Left cardiac atrium (tissue), 2 donors: Measurements from ENCODE around the gene PSMC5. TPM values are rescaled to one million over a fixed set of nuclear protein-coding genes. Genes with fewer than 3 reads are reported as not detected.

Experiments used
- total RNA-seq, 2 donors: library from RNA; stranded (reverse); fragmentation: NEBNext Ultra II Directional; extraction: Animal tissue kit (Norgen Biotek cat#: 25700); gene quantifications; one replicate each; pipeline ENCODE4 v1.2.1, GENCODE V29; 2021
- donor health status: DM: no; HTN: yes; CAD: no; lungs with severe emphysema.
- donor health status: DM: yes; HTN: yes; CAD: no.

The PSMC5 gene
- total RNA-seq, 2 donors from 2014 or later = 122 to 143 TPM

Other genes starting within 250 kb of the PSMC5 start
- 10 to 100 TPM; 32.4 to 33.6 TPM for gene TACO1, start 226.5 kb upstream of the PSMC5 start, total RNA-seq
- 10 to 100 TPM; 38.2 to 45.3 TPM for gene MAP3K3, start 205.0 kb upstream of the PSMC5 start, total RNA-seq
- gene LIMD2, start 127.3 kb upstream of the PSMC5 start, total RNA-seq = 1 to 10 TPM; 6.6 to 9.6 TPM
- 10 to 100 TPM; 21.2 to 23.7 TPM for gene STRADA, start 85.6 kb upstream of the PSMC5 start, total RNA-seq
- gene CCDC47, start 53.8 kb upstream of the PSMC5 start, total RNA-seq = 100 to 1,000 TPM in 1 of 2 donors, 10 to 100 TPM in 1; 88.9 to 139 TPM
- 10 to 100 TPM; 45.2 to 74.2 TPM for gene DDX42, start 53.3 kb upstream of the PSMC5 start, total RNA-seq
- gene FTSJ3, start 232 bp downstream of the PSMC5 start, total RNA-seq = 10 to 100 TPM; 33.1 to 38.1 TPM
- 10 to 100 TPM; 33.9 to 37.1 TPM for gene SMARCD2, start 15.3 kb downstream of the PSMC5 start, total RNA-seq
- gene CSH2, start 46.2 kb downstream of the PSMC5 start, total RNA-seq = not detected
- not detected for gene GH2, start 54.5 kb downstream of the PSMC5 start, total RNA-seq
- not detected for gene CSH1, start 69.1 kb downstream of the PSMC5 start, total RNA-seq
- gene CSHL1, start 83.8 kb downstream of the PSMC5 start, total RNA-seq = not detected
- gene GH1, start 91.4 kb downstream of the PSMC5 start, total RNA-seq = not detected
- 1 to 10 TPM; 4.8 to 7.5 TPM for gene CD79B, start 104.9 kb downstream of the PSMC5 start, total RNA-seq
- gene SCN4A, start 145.5 kb downstream of the PSMC5 start, total RNA-seq = 1 to 10 TPM in 1 of 2 donors, under 1 TPM in 1; 0.41 to 1.0 TPM
- under 1 TPM; 0.24 to 0.35 TPM for gene PRR29, start 170.9 kb downstream of the PSMC5 start, total RNA-seq
- 10 to 100 TPM; 33.0 to 67.4 TPM for gene ICAM2, start 193.2 kb downstream of the PSMC5 start, total RNA-seq